GM12878 (cell line): ENCODE results near the gene FAHD2B. TPM values are rescaled to one million over a fixed set of nuclear protein-coding genes. Genes with fewer than 3 reads are reported as not detected.
"Not testable (repeated sequence)": the region's sequence is repeated elsewhere in the genome, so short reads cannot be mapped to it uniquely, and the experiment has no call there.

Experiments used
- ATAC-seq: fragments of 200-7000 bp; cut with Tn5 transposase; 3 replicates; pipeline ENCODE4 v1.9.1; 2020; ENCODE audit warnings: mild to moderate bottlenecking, moderate library complexity
- Bru-seq: library from RNA; stranded (reverse); fragments of 400-500 nt; gene quantifications from one replicate; lab custom pipeline; 2021; lab: Mats Ljungman, UMichigan
- BruChase-seq, 2 experiments: library from RNA; stranded (reverse); fragments of 400-500 nt; gene quantifications; one replicate each; lab custom pipeline; 2021; lab: Mats Ljungman, UMichigan
- BruUV-seq: library from RNA; stranded (reverse); fragments of 400-500 nt; replicated peaks from 2 replicates; lab custom pipeline; 2021; lab: Mats Ljungman, UMichigan
- CTCF ChIA-PET: fragments of 300-600 bp; sonication (Branson Sonifier 250); formaldehyde crosslinking; extraction: SDS; loops from one replicate; lab custom pipeline; 2021; ENCODE audit warnings: inconsistent platforms; lab: Yijun Ruan, JAX
- POLR2A ChIA-PET: fragments of 350-600 bp; formaldehyde crosslinking; extraction: SDS; loops from one replicate; lab custom pipeline; 2021; ENCODE audit warnings: inconsistent platforms; lab: Charles Lee
- RAD21 ChIA-PET: fragments of 300-600 bp; sonication (Branson Sonifier 250); formaldehyde crosslinking; loops from one replicate; lab custom pipeline; 2023; ENCODE audit warnings: antibody characterized with exemption; ENCODE audit not compliant: unreplicated experiment; lab: Charles Lee
- SMC1A ChIA-PET: fragments of 300-600 bp; sonication (Branson Sonifier 250); formaldehyde crosslinking; loops from one replicate; lab custom pipeline; 2023; ENCODE audit not compliant: unreplicated experiment, uncharacterized antibody; lab: Charles Lee
- DNase-seq: peaks from one replicate; pipeline ENCODE4 v3.0.0-alpha.2; 2011; ENCODE audit warnings: low read depth, low spot score
- FAIRE-seq: peaks from 3 replicates; lab custom pipeline; 2011; peaks lifted over from hg19 to GRCh38; lab: Jason Lieb, UNC
- H2AFZ ChIP-seq: 2 replicates; pipeline ENCODE4 v1.6.0; 2011; ENCODE audit warnings: low read depth, low read length, control low read depth; ENCODE audit not compliant: control insufficient read depth
- H3K27ac ChIP-seq: 2 replicates; pipeline ENCODE4 v1.5.1; 2011; ENCODE audit warnings: control low read depth; ENCODE audit not compliant: control insufficient read depth, insufficient read depth
- H3K27me3 ChIP-seq, 2 experiments: replicated peaks in 1 of 2; 2 replicates each; pipeline versions ENCODE4 v1.6.0 to v1.6.1; 2011; ENCODE audit warnings: low read length in 1 of 2; ENCODE audit not compliant: control insufficient read depth in 2 of 2, insufficient read depth in 2 of 2
- H3K36me3 ChIP-seq, 2 experiments: 2 replicates each; pipeline ENCODE4 v1.5.1; 2011; ENCODE audit warnings: low read length in 1 of 2; ENCODE audit not compliant: control insufficient read depth in 2 of 2, insufficient read depth in 2 of 2
- H3K4me1 ChIP-seq: 2 replicates; pipeline ENCODE4 v1.6.1; 2011; ENCODE audit warnings: mild to moderate bottlenecking, low read length, moderate library complexity, mixed read lengths; ENCODE audit not compliant: control insufficient read depth, insufficient read depth
- H3K4me2 ChIP-seq: 2 replicates; pipeline ENCODE4 v1.6.0; 2011; ENCODE audit warnings: control low read depth; ENCODE audit not compliant: control insufficient read depth, insufficient read depth
- H3K4me3 ChIP-seq: fragments of 200-600 bp; sonication (generic); 2 replicates; pipeline ENCODE4 v1.5.1; 2016
- H3K79me2 ChIP-seq: 2 replicates; pipeline ENCODE4 v1.6.0; 2011; ENCODE audit warnings: low read length; ENCODE audit not compliant: control insufficient read depth, insufficient read depth
- H3K9ac ChIP-seq: 2 replicates; pipeline ENCODE4 v1.8.0; 2011; ENCODE audit warnings: low read length, control low read depth, mixed read lengths; ENCODE audit not compliant: control insufficient read depth, insufficient read depth
- H3K9me3 ChIP-seq: replicated peaks from 3 replicates; pipeline ENCODE4 v1.5.1; 2011; ENCODE audit warnings: mild to moderate bottlenecking, low read length; ENCODE audit not compliant: control insufficient read depth, insufficient read depth
- H4K20me1 ChIP-seq: 2 replicates; pipeline ENCODE4 v1.6.0; 2011; ENCODE audit not compliant: control insufficient read depth, insufficient read depth
- CREB1 ChIP-seq: IDR thresholded peaks from 2 replicates; pipeline ENCODE4 v1.6.1; 2012; ENCODE audit warnings: low read depth, mild to moderate bottlenecking, inconsistent platforms
- CREM ChIP-seq: IDR thresholded peaks from 2 replicates; pipeline ENCODE4 v1.6.1; 2014; ENCODE audit warnings: antibody characterized with exemption, low read depth
- WGBS: methylation state at CpG from one replicate; pipeline ENCODE4 v1.1.6; 2016; ENCODE audit warnings: low lambda C conversion rate; ENCODE audit not compliant: insufficient replicate concordance, insufficient coverage; ENCODE audit errors: missing lambda C conversion rate; 5-methylcytosine and 5-hydroxymethylcytosine counted together
- in situ Hi-C: fragments of 300-500 bp; cut with MboI; formaldehyde crosslinking; loops from 9 replicates; pipeline ENCODE4 v1.14.3; 2018; ENCODE audit warnings: mixed read lengths
- intact Hi-C: fragments of 100-400 bp; cut with micrococcal nuclease; formaldehyde crosslinking; loops from one replicate; pipeline ENCODE4 v1.14.2; 2022; ENCODE audit not compliant: unreplicated experiment
- long read RNA-seq, 2 experiments: library from polyadenylated mRNA; unstranded; transcript quantifications; one replicate each; pipeline ENCODE4 v2.0.0, GENCODE V29; 2019 to 2020
- polyA minus RNA-seq, 3 experiments: library from RNA; depleted of rRNA, polyadenylated mRNA; stranded (reverse); fragments of >200 nt; gene quantifications; 2 replicates each; pipeline ENCODE4 v1.2.3, GENCODE V29; 2011
- polyA plus RNA-seq, 11 experiments: library from polyadenylated mRNA; depleted of rRNA in 4 of 11; unstranded in 6 of 11; stranded (reverse) in 5 of 11; fragments of >200 nt; fragmentation: Nextera tagmentation in 4 of 11; fragmentation: Illumina TruSeq in 1 of 11; extraction: Ambion mirVana in 4 of 11; extraction: Trizol in 1 of 11; gene quantifications; 1 replicate in 1 of 11; 2 replicates in 10 of 11; pipeline versions ENCODE4 v1.2.1 to v1.2.3, GENCODE V29; 2011 to 2016; ENCODE audit warnings: inconsistent platforms in 2 of 11, missing spikeins in 2 of 11, low read depth in 1 of 11
- total RNA-seq, 4 experiments: library from RNA; depleted of rRNA in 3 of 4; stranded (reverse); fragments of >200 nt in 3 of 4; fragmentation: Illumina TruSeq in 1 of 4; extraction: Trizol in 1 of 4; gene quantifications; 2 replicates each; pipeline versions ENCODE4 v1.2.1 to v1.2.3, GENCODE V29; 2013 to 2021

Gene FAHD2B, protein sequence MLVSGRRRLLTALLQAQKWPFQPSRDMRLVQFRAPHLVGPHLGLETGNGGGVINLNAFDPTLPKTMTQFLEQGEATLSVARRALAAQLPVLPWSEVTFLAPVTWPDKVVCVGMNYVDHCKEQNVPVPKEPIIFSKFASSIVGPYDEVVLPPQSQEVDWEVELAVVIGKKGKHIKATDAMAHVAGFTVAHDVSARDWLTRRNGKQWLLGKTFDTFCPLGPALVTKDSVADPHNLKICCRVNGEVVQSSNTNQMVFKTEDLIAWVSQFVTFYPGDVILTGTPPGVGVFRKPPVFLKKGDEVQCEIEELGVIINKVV
- 14.8 and 20.1 TPM in 2 replicates for total RNA-seq (2013; cell fraction: nucleolus; rRNA removed)
- total RNA-seq (2014; rRNA removed): 15.4 and 17.1 TPM in 2 replicates
- total RNA-seq (2014; rRNA removed; fragmentation: Illumina TruSeq; extraction: Trizol): 16.7 and 17.2 TPM in 2 replicates
- 19.8 and 20.1 TPM in 2 replicates for total RNA-seq (2021)
- polyA plus RNA-seq (2011; ENCODE audit: low read depth): 7.9 TPM
- polyA plus RNA-seq (2011; rRNA removed): 7.9 and 13.8 TPM in 2 replicates
- polyA plus RNA-seq (2011; cell fraction: cytosol; rRNA removed): 19.0 and 20.0 TPM in 2 replicates
- polyA plus RNA-seq (2011; cell fraction: nucleus; rRNA removed): 35.5 and 39.6 TPM in 2 replicates
- polyA plus RNA-seq (2012): 11.1 and 16.1 TPM in 2 replicates
- 17.0 and 17.3 TPM in 2 replicates for polyA plus RNA-seq (2014; fragmentation: Illumina TruSeq; extraction: Trizol)
- polyA plus RNA-seq (2014; fragmentation: Nextera tagmentation; extraction: Ambion mirVana): 1 to 10 TPM; 3.0 to 5.1 TPM
- polyA plus RNA-seq (2014; rRNA removed): 15.1 and 16.9 TPM in 2 replicates
- 10 to 100 TPM; 16.9 to 21.2 TPM for polyA plus RNA-seq (2016; fragmentation: Nextera tagmentation; extraction: Ambion mirVana)
- 13.5 and 16.4 TPM in 2 replicates for polyA minus RNA-seq (2011; rRNA and poly(A)+ RNA removed)
- 8.6 TPM in 2 replicates for polyA minus RNA-seq (2011; cell fraction: cytosol; rRNA and poly(A)+ RNA removed)
- polyA minus RNA-seq (2011; cell fraction: nucleus; rRNA and poly(A)+ RNA removed): 11.7 and 19.0 TPM in 2 replicates
- percentile 69 among the genes with signal in this experiment for Bru-seq, nascent RNA
- BruChase-seq, experiment 1, labeled RNA remaining after a 6-hour chase: percentile 56 among the genes with signal in this experiment
- BruChase-seq, experiment 2, labeled RNA remaining after a 2-hour chase: percentile 51 among the genes with signal in this experiment
- long read RNA-seq, experiment 1, transcript FAHD2B-202 (9 exons, 1,388 nt): major isoform, 6 of 15 reads
- long read RNA-seq, experiment 1, partial matches to known transcripts: 1 of 15 reads
- long read RNA-seq, experiment 1, other reads (novel, unspliced or antisense): 4 of 15 reads
- long read RNA-seq, experiment 2, transcript FAHD2B-202 (9 exons, 1,388 nt): major isoform, 18 of 34 reads
- long read RNA-seq, experiment 2, transcript FAHD2B-201 (8 exons, 1,305 nt): minor isoform, 8 of 34 reads
- long read RNA-seq, experiment 2, partial matches to known transcripts: 2 of 34 reads
- long read RNA-seq, experiment 2, other reads (novel, unspliced or antisense): 6 of 34 reads

- WGBS: 8% methylated on average over 24 of the region's 48 CpGs
- H4K20me1 ChIP-seq, H3K79me2 ChIP-seq, H3K9ac ChIP-seq, FAIRE-seq, intact Hi-C loops, H3K36me3 ChIP-seq: not testable (repeated sequence)
- BruUV-seq: TSS peak; percentile 80
- SMC1A ChIA-PET: interaction anchor here (1.6 kb wide), 1 partner anchor 237 kb away, joined by 3 read pairs; the partner anchor contains the start of gene ANKRD39
- RAD21 ChIA-PET: interaction anchor here (0.9 kb wide), 1 partner anchor 237 kb away, joined by 3 read pairs; the partner anchor contains the start of gene ANKRD39
- H3K4me2 ChIP-seq: 0 out of 2 replicates have a peak within 1 kb of the TSS, but pooled peaks have one; percentile 33
- ATAC-seq: peak; percentile 97
- POLR2A ChIA-PET: interaction anchor here (1.0 kb wide), 1 partner anchor 18 kb away, joined by 5 read pairs; the partner anchor contains the start of gene ANKRD36
- TF ChIP-seq CREM: peak; percentile 63; the same call in 1 of the 2 replicates
- TF ChIP-seq CREB1: peak; percentile 53; the same call in 1 of the 2 replicates
- TF ChIP-seq, all 136 proteins: peak for 2; not testable (repeated sequence) for 134
- H3K9me3 ChIP-seq, in situ Hi-C loops, H3K4me1 ChIP-seq, H3K27ac ChIP-seq, DNase-seq, H3K27me3 ChIP-seq: not testable (repeated sequence)
- Histone ChIP-seq H3K4me3 (peak within 1 kb of the TSS; percentile 34), H2AFZ (peak within 1 kb of the TSS; percentile 39)
- CTCF ChIA-PET: interaction anchor here (1.4 kb wide), 1 partner anchor 17 kb away, joined by 7 read pairs; the partner anchor contains the start of gene ANKRD36
Measured at GRCh38 chr2:97094772-97095611, at the start of gene FAHD2B. Gene FAHD2B (minus strand): TSS chr2:97094882. CDS start chr2:97091706, 3,176 bp downstream.

- H3K4me2 ChIP-seq: not testable (repeated sequence)
Measured at GRCh38 chr2:97144016-97144415, 49.3 kb upstream of the FAHD2B start.

More at GRCh38 chr2:97144016-97144415, 49.3 kb upstream of the FAHD2B start:
- WGBS: 64% methylated on average over 3 of the region's 3 CpGs
- FAIRE-seq, H3K27ac ChIP-seq, SMC1A ChIA-PET, POLR2A ChIA-PET, CTCF ChIA-PET, RAD21 ChIA-PET, H3K27me3 ChIP-seq, H3K36me3 ChIP-seq, H3K9ac ChIP-seq, H3K79me2 ChIP-seq, H3K4me3 ChIP-seq, intact Hi-C loops, H3K4me1 ChIP-seq, in situ Hi-C loops, ATAC-seq, BruUV-seq, DNase-seq, H4K20me1 ChIP-seq, H2AFZ ChIP-seq, H3K9me3 ChIP-seq: not testable (repeated sequence)
